Ovary (tissue), 9 donors: Measurements from ENCODE around the gene RPL18A. TPM values are rescaled to one million over a fixed set of nuclear protein-coding genes. Genes with fewer than 3 reads are reported as not detected.

Experiments
- DNase-seq, 5 donors: peaks; one replicate each; pipeline ENCODE4 v3.0.0-alpha.2; 2019 to 2020
- H3K27ac ChIP-seq, 2 donors: fragments of 200-600 bp; one replicate each; pipeline versions ENCODE4 v1.5.1 to v1.8.0; 2019 to 2022
- H3K27me3 ChIP-seq: fragments of 200-600 bp; one replicate; pipeline ENCODE4 v1.8.0; 2022
- H3K36me3 ChIP-seq: fragments of 200-600 bp; sonication (generic); one replicate; pipeline ENCODE4 v1.5.1; 2019
- H3K4me1 ChIP-seq: one replicate; pipeline ENCODE4 v1.8.1; 2013; ENCODE audit warnings: mild to moderate bottlenecking, moderate library complexity; ENCODE audit not compliant: insufficient read depth
- H3K4me3 ChIP-seq: fragments of 200-600 bp; sonication (generic); one replicate; pipeline ENCODE4 v1.5.1; 2017
- H3K9me3 ChIP-seq, 2 donors: fragments of 200-600 bp in 1 of 2; sonication (generic) in 1 of 2; one replicate each; pipeline versions ENCODE4 v1.5.1 to v1.8.1; 2013 to 2019; ENCODE audit warnings: mild to moderate bottlenecking in 1 of 2, moderate library complexity in 1 of 2
- EP300 ChIP-seq: sonication (generic); formaldehyde crosslinking; IDR thresholded peaks from one replicate; pipeline ENCODE4 v1.6.1; 2017; ENCODE audit warnings: antibody characterized with exemption
- POLR2A ChIP-seq: fragments of 450-650 bp; IDR thresholded peaks from one replicate; pipeline ENCODE4 v1.6.1; 2017; ENCODE audit warnings: antibody characterized with exemption, mild to moderate bottlenecking, moderate library complexity
- WGBS, 3 donors: extraction: QIAGEN DNeasy Blood & Tissue Kit in 1 of 3; methylation state at CpG; one replicate each; pipeline versions ENCODE4 v1.1.5 to v1.1.7; 2013 to 2017; 5-methylcytosine and 5-hydroxymethylcytosine counted together
- intact Hi-C, 4 donors: fragments of 100-400 bp; cut with DNase I; formaldehyde crosslinking; loops; one replicate each; pipeline versions ENCODE4 v1.11.0 to v1.15.1; 2022 to 2023
- polyA plus RNA-seq, 2 donors: library from polyadenylated mRNA; stranded (reverse); fragments of 200-250 nt in 1 of 2; fragments of 350-450 nt in 1 of 2; fragmentation: Illumina TruSeq in 1 of 2; extraction: RNeasy Lipid Tissue Mini Kit (QIAGEN cat#74804) in 1 of 2; gene quantifications; one replicate each; pipeline ENCODE4 v1.2.3, GENCODE V29; 2013 to 2014
- total RNA-seq, 7 donors: library from RNA; depleted of rRNA in 2 of 7; stranded (reverse); fragments of >200 nt in 2 of 7; fragmentation: NEBNext Ultra II Directional in 3 of 7; extraction: Animal tissue kit (Norgen Biotek cat#: 25700) in 3 of 7; gene quantifications; one replicate each; pipeline versions ENCODE4 v1.1.0 to v1.2.4, GENCODE V29; 2016 to 2023
- TF ChIP-seq, protein P1 (sequence below), 3 donors: fragments of 450-650 bp in 2 of 3; fragments of 200-600 bp in 1 of 3; IDR thresholded peaks; one replicate each; pipeline versions ENCODE4 v1.5.1 to v1.8.0; 2016 to 2022; ENCODE audit warnings: antibody characterized with exemption in 3 of 3, mild to moderate bottlenecking in 1 of 3
- donor health status: DM: no; HTN: no; CAD: no; lungs with moderate emphysema.
- donor health status: DM: no; HTN: no; CAD: no.
- donor health status: Bipolar disorder and iron deficiency.
- donor health status: DM: yes; HTN: yes; CAD: no.
- donor health status: DM: no; HTN: no; CAD: no.
- donor health status: DM: yes; HTN: yes; CAD: no.

Gene RPL18A
- total and polyA plus RNA-seq, 9 donors = 636 to 5,071 (median 3,195) TPM

DNA sequence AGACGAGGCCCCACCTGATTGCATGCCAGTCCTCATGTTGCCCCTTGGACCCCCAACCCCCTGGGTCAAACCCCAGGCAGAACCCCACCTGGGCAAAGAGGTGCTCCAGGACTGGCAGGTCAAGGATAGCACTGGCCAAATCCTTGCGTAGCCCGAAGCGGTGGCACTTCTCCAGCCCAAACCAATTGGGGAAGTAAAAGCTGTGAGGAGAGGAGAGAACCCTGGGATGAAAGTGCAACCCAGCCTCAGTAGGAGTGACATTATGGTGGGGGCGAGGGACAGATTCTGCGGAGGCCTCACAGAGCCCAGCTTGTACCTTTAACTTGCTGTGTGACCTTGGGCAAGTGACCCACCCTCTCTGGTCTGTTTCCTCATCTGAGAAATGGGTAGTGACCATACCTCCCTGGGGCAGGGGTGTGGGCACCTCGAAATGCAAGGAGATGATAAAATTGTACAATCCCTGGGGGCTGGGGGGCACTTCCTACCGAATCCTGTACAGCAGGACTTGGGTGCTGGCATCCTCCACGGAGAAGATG, 16.4 kb upstream of the RPL18A start:
- Histone ChIP-seq H3K9me3 (no peaks in the 10 kb centered on the region), H3K27me3 (no peaks in the 10 kb centered on the region), H3K36me3 (no peaks in the 10 kb centered on the region), H3K4me1 (peaks cover 12% of the 10 kb centered on the region), H3K27ac (peak overlapping the region; percentile 87 to 92), H3K4me3 (no peak overlapping the region)
- DNase-seq = no peak
- intact Hi-C loops = no loop called here
- TF ChIP-seq, protein P1, sequence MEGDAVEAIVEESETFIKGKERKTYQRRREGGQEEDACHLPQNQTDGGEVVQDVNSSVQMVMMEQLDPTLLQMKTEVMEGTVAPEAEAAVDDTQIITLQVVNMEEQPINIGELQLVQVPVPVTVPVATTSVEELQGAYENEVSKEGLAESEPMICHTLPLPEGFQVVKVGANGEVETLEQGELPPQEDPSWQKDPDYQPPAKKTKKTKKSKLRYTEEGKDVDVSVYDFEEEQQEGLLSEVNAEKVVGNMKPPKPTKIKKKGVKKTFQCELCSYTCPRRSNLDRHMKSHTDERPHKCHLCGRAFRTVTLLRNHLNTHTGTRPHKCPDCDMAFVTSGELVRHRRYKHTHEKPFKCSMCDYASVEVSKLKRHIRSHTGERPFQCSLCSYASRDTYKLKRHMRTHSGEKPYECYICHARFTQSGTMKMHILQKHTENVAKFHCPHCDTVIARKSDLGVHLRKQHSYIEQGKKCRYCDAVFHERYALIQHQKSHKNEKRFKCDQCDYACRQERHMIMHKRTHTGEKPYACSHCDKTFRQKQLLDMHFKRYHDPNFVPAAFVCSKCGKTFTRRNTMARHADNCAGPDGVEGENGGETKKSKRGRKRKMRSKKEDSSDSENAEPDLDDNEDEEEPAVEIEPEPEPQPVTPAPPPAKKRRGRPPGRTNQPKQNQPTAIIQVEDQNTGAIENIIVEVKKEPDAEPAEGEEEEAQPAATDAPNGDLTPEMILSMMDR (IDR thresholded peaks at IDR 0.05) = no peak
- TF ChIP-seq POLR2A = no peak
- no peak for TF ChIP-seq EP300
- WGBS, 3 donors = 71 to 82% (median 79%) methylated on average over 9 of the region's 9 CpGs

DNA sequence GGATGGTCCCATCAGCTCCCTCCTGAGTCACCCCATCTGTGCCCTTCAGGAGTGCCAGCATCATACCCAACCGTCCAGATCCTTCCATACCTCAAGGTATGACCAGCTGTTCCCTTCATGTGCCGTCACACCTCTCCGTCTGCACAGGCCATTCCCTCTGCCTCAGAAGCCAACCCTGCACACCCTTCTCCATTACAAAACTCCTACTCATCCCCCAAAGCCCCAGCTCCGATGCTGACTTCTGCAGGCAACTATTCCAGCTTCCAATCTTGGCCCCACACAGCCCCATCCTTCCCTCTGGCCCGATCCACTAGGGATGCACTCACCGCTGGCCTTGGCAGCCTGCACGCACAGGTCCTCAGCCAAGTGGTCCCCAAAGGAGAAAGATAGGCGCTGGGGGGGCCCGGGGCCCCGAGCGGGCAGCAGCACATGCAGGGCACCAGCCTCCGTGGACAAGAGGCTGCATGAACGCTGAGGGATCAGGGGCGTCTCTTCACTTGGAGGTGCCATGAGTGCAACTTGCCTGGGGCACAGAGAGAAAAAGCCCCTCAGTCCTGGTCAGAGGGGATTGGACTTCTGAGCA, 15.7 kb upstream of the RPL18A start:
- H3K4me3 ChIP-seq = no peak overlapping the region
- peaks cover 12% of the 10 kb centered on the region for H3K4me1 ChIP-seq
- no peak overlapping the region for H3K27ac ChIP-seq
- 71 to 79% (median 74%) methylated on average over 14 of the region's 14 CpGs for WGBS, 3 donors
- no peak for DNase-seq
- H3K9me3 ChIP-seq = no peaks in the 10 kb centered on the region
- intact Hi-C loops = no loop called here
- no peaks in the 10 kb centered on the region for H3K36me3 ChIP-seq
- TF ChIP-seq EP300 = no peak
- TF ChIP-seq, protein P1 (IDR thresholded peaks at IDR 0.05) = no peak
- no peak for TF ChIP-seq POLR2A
- no peaks in the 10 kb centered on the region for H3K27me3 ChIP-seq

DNA sequence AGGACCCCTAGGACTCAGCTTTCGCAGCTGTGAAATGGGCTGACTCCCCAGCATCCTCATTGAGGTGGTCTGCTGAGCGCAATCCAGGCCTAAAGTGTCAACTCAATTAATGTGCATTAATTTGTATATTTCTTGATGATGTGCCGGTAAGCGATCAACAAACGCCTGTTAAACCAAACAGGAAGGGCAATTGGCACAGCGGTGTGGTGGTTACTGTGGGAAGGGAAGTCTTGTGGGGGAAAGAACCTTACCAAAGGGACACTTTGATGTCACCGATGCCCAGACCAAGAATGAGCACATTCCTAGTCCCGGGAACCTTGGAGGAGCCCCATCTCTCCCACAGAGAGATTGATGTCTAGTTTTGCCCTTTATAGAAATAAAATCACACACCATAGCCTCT, 13.6 kb upstream of the RPL18A start:
- Histone ChIP-seq H3K4me3 (no peak overlapping the region), H3K27me3 (no peaks in the 10 kb centered on the region), H3K27ac (no peak overlapping the region), H3K9me3 (no peaks in the 10 kb centered on the region), H3K36me3 (no peaks in the 10 kb centered on the region), H3K4me1 (peaks cover 12% of the 10 kb centered on the region)
- DNase-seq = no peak
- WGBS, 3 donors = 90 to 92% (median 92%) methylated on average over 8 of the region's 8 CpGs
- intact Hi-C loops = no loop called here
- TF ChIP-seq, protein P1 (IDR thresholded peaks at IDR 0.05) = no peak
- no peak for TF ChIP-seq EP300

DNA sequence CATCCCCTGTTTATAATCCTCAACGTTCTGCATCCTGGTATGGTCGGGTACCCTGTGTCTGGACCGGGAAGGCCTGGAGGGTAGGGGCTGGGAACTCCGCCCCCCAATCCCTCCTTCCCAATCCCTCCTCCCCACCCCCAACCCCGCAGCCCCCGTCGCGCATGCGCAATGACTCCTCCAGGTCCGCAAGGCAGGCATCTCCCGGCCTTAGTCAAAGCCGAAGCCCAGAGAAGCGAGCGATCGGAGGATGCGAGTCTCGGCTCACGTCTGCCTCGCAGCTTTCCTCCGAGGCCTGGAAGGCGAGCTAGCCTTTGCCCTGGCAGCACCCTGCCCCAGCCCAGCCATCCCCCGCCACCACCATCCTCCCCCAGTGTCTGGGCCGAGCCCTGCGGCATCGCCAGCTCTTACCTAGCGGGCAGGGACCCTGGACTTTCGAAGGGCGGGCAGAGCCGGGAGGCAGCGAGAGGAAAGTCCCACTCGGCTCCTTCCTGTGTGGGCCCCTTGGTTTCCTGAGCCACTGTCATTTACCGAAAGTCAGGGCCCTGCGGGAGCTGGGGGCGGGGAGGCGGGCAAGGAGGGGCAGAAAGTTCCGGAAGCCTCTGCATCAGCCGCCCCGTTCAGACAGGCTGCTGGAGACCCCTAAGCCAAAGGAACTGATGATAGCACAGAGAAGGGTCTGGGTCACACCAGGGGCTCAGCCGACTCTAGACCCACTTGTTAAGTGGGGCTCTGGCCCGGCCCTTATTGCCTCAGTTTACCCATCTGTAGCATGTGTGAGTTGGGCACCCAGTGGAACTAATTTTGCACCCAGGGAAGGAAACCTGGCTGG, 12.0 kb upstream of the RPL18A start, which contains the start of gene JAK3:
Gene JAK3, minus strand, starts transcription at position 445 of the 829 bp plus-strand sequence. CDS start 3,565 bp downstream, outside the sequence.
- intact Hi-C loops = no loop called here
- WGBS, 3 donors = 4 to 8% (median 4%) methylated on average over 31 to 40 of the region's 40 CpGs
- Histone ChIP-seq H3K9me3 (no peaks in the 10 kb centered on the region), H3K4me1 (peaks cover 12% of the 10 kb centered on the region), H3K27me3 (no peaks in the 10 kb centered on the region), H3K27ac (peak within 1 kb of the TSS; percentile 56 to 82), H3K4me3 (peak within 1 kb of the TSS; percentile 25), H3K36me3 (no peaks in the 10 kb centered on the region)
- DNase-seq = peak; percentile 83 to 90 (median 88)
- TF ChIP-seq, protein P1 (IDR thresholded peaks at IDR 0.05) = no peak
- no peak for TF ChIP-seq EP300
- TF ChIP-seq POLR2A = no peak
